ENCODE data around the gene SHROOM1.

SHROOM1 gene

DNA sequence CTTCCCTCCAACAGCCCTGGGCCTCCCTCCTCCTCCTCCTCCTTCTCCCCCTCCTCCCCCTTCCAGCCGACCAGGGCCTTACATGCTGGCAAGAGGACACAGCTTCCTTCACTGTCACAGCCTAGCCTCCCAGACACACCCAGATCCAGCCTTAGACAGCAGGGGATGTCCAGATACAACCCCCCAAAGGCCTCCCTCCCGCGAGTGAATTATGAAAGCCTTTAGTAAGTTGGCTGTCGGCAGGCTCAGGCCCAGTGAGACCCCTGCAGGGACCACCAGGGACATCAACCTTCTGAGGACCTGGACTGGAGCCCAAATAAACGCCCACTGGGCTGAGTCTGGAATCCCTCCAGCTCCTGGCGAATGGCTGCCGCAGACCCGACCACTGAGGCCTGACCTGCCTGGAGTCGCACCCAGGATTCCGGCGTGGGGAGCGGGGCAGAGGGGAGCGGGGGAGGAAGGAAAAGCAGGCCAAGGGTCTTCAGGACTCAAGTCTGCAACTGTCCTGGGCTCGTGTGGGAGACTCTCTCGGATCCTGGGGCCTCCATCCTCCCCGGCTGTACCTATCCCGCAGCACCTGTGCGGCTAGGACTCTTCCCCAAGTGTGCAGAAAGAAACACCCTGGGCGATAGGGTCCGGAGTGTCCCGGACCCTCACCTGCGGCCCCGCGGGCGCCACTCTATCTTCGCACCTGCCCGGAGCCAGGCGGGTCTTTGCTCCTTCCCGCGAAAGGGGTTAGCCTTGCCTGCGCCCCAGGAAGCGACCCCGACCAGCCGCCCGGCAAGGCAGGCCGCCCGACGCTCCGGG lies 54.1 kb downstream of the SHROOM1 start:
- DNase-seq, result no peak

DNA sequence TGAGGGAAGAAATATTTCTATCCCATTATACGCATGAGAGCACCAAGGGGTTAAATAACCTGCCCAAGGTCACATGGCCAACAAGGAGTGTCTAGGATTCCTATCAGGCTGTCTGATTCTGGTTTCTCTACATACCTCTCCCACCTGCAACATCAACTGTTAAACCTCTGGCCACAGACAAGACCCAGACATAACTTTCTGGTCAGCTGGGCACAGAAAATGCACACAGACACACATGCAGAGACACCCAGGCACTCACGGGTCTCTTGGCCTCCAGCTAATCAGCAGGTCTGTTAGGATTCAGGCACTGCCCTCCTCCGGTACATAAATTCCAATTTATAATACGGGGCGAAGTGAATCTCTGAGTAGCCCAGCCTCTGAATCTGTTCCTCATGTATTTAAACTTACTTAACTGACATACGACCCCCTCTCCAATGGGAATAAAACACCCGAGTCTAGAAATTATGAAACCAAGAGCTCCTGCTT lies 54.9 kb downstream of the SHROOM1 start:
- no peak for DNase-seq

DNA sequence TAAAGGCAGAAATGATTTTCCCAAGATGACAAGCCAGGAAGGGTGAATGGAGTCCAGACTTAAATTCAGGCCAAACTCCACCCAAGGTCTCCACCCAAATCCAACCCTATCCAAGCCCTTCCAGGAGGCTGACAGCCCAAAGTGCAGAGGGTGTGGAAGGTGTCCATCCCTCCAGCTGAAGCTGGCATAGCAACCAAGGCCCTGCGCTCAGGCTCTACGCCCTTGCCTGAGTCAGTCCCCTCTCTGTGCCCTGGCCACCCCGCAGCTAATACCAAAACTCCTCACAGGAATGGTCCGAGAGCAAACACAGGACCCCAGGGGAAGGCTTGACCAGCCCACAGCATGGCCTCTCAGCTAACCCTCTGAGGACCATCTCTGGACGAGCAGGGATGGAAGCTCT lies 55.6 kb downstream of the SHROOM1 start:
- DNase-seq, result no peak

DNA sequence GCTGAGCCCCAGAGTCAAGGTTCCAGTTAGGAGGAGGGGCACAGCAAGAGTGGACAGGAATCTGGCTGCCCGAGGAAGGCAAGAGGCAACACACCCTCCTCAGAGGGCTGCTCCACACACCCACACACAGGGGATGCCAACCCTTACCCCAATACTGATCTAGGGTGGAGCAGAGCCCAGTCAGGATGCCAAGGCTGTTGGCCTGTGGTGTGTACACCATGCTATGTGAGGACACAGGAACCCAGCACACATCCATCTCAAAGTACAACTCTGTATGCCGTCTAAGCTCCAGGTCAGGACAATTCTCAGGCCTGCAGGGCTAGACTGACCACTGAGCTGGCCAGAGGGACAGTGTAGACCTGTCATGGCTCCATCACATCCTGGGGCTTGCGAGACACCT lies 56.0 kb downstream of the SHROOM1 start:
- no peak for DNase-seq

DNA sequence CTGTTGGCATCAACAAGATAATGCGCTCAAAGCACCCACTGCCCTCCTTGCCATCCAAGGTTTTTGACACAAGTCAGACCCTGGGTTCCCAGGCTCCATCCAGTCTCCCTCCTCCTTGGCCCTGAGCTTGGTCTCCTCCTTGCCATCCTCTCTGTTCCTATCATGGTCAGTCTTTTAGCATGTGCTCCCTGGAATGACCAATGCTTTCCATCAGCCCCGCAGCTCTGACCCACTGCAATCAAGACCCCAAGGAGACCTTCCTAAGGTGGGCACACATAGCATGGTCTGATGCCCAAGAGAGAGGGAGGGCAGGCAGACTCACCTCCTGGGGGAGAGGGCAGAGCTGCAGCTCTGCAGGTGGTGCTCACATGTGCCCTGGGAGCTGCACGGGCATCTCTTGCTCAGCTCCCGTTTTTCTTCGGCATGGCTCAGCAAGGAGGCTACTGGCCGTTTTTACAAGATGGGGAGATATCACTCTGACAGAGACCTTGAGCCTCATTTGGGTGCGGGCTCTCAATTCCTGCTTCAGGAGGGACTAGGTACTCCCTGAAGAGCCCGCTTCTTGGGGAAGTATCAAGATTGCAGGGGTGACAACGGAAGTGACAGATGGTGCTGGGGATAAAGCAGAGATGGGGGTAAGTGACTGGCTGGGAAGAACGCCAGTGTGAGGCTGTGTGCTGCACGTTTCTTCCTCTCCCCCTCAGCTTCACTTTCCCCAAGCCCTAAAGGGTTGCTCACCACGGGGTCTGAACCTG lies 56.7 kb downstream of the SHROOM1 start:
- DNase-seq, result no peak

DNA sequence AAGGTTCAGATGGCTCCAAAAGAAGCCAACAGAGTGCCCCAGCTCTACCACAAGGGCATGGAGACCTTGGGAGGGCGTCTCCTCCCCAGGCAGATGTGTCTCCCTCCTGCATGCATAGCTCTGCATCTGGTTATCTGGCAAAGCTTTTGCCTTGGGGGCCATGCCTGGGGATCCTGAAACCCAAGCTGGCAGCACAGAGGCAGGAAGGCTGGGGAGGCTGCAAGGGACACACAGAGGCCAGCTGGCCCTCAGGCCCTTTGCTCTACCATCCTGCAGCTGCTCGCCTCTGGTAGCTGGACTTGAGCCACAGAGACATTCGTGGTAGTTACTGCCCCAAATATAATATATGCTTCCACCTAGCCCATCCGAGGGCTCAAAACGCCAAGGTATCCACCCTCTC lies 57.3 kb downstream of the SHROOM1 start:
- no peak for DNase-seq

DNA sequence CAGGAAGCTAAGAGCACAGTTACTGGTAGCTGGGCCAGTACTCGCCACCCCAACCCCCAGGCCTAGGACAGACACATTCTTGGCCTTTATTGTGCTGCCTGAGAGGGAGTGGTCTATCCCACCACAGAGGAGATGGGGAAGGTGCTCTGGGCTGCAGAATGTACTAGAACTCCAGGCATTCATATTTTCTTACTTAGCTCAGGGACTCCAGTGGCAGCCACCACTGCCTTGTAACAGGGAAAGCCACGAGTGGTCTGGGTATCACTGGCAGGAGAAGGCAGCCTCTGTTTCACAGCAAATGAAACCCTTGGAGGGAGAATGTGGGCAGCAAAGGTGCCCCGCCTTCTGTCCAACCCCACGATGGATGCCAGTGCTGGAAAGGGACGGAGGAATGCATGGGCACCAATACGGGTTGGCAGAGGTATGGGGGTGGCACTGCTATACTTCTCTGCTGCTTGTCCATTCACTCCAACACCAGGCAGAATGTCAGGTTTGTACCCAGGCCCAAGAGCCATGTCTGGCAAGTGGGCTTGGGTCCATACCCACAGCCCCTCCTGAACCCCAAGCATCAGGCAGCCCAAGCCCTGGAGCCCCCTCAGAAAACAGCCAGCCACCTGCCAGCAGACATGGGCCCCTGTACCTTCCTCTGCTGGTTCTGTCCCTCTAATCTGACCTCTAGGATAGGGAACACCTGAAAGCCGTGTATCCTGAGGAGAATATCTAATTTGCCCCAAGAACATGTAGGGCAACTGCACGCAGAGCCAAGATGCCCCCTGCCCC lies 58.0 kb downstream of the SHROOM1 start:
- no peak for DNase-seq

All from amniotic stem cell (primary cell).